Measurements from ENCODE around the gene DDX10. TPM values are rescaled to one million over a fixed set of nuclear protein-coding genes. Genes with fewer than 3 reads are reported as not detected.
"Not testable (repeated sequence)": the region's sequence is repeated elsewhere in the genome, so short reads cannot be mapped to it uniquely, and the experiment has no call there.

Gene DDX10
- total RNA-seq, 2 donors from 2014 or later = 8.0 to 28.2 TPM

GRCh38 chr11:108768964-108769363 is 104.1 kb downstream of the DDX10 start:
- Histone ChIP-seq H3K4me3 (no peak overlapping the region), H3K4me1 (ENCODE audit: control insufficient read depth in 1 of 2, low read depth in 2 of 2) (no peaks in the 10 kb centered on the region), H3K27ac (no peak overlapping the region), H3K9me3 (no peaks in the 10 kb centered on the region), H3K27me3 (replicated peaks; ENCODE audit: insufficient read depth) (no peaks in the 10 kb centered on the region), H3K36me3 (no peaks in the 10 kb centered on the region)
- ATAC-seq (ENCODE audit: insufficient number of reproducible peaks, low FRiP score, low read depth) (no peak), DNase-seq (ENCODE audit: low spot score) (no peak)
- TF ChIP-seq, protein P1, sequence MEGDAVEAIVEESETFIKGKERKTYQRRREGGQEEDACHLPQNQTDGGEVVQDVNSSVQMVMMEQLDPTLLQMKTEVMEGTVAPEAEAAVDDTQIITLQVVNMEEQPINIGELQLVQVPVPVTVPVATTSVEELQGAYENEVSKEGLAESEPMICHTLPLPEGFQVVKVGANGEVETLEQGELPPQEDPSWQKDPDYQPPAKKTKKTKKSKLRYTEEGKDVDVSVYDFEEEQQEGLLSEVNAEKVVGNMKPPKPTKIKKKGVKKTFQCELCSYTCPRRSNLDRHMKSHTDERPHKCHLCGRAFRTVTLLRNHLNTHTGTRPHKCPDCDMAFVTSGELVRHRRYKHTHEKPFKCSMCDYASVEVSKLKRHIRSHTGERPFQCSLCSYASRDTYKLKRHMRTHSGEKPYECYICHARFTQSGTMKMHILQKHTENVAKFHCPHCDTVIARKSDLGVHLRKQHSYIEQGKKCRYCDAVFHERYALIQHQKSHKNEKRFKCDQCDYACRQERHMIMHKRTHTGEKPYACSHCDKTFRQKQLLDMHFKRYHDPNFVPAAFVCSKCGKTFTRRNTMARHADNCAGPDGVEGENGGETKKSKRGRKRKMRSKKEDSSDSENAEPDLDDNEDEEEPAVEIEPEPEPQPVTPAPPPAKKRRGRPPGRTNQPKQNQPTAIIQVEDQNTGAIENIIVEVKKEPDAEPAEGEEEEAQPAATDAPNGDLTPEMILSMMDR (IDR thresholded peaks at IDR 0.05) = no peak

GRCh38 chr11:108774037-108774730 is 109.3 kb downstream of the DDX10 start:
- no peaks in the 10 kb centered on the region for H3K36me3 ChIP-seq
- TF ChIP-seq, protein P1 (IDR thresholded peaks at IDR 0.05) = no peak
- no peaks in the 10 kb centered on the region for H3K9me3 ChIP-seq
- H3K4me1 ChIP-seq (ENCODE audit: control insufficient read depth in 1 of 2, low read depth in 2 of 2) = no peaks in the 10 kb centered on the region
- H3K4me3 ChIP-seq = no peak overlapping the region
- no peaks in the 10 kb centered on the region for H3K27me3 ChIP-seq (replicated peaks; ENCODE audit: insufficient read depth)
- H3K27ac ChIP-seq = no peak overlapping the region
- ATAC-seq (ENCODE audit: insufficient number of reproducible peaks, low FRiP score, low read depth) (no peak), DNase-seq (ENCODE audit: low spot score) (no peak)

DNA sequence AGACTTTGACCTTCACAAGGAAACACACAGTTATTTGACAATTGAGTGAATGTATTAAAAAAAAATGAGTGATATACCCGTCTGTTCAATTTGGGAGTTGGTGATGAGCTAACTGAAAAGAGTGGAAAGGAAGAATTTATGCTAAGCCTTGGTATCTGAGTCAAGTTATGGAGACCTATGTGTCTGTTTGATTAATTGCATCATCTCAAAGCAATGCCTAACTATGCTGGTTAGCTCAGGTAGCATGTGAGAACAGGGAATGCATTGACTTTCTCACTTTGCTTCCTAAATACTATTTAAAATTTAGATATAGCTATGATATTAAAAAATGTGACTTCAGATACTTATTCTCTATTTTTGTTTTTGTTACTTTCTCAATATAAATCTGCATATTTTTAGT is 110.5 kb downstream of the DDX10 start:
- no peak for DNase-seq (ENCODE audit: low spot score)
- no peak overlapping the region for H3K4me3 ChIP-seq
- H3K27ac ChIP-seq = no peak overlapping the region
- no peak for ATAC-seq (ENCODE audit: insufficient number of reproducible peaks, low FRiP score, low read depth)
- no peaks in the 10 kb centered on the region for H3K9me3 ChIP-seq
- H3K36me3 ChIP-seq = no peaks in the 10 kb centered on the region
- H3K4me1 ChIP-seq (ENCODE audit: control insufficient read depth in 1 of 2, low read depth in 2 of 2) = no peaks in the 10 kb centered on the region
- H3K27me3 ChIP-seq (replicated peaks; ENCODE audit: insufficient read depth) = no peaks in the 10 kb centered on the region
- TF ChIP-seq, protein P1 (IDR thresholded peaks at IDR 0.05) = no peak

DNA sequence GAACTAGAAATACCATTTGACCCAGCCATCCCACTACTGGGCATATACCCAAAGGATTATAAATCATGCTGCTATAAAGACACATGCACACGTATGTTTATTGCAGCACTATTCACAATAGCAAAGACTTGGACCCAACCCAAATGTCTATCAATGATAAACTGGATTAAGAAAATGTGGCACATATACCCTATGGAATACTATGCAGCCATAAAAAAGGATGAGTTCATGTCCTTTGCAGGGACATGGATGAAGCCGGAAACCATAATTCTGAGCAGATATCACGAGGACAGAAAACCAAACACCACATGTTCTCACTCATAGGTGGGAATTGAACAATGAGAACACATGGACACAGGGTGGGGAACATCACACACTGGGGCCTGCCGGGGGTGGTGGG is 114.3 kb downstream of the DDX10 start:
- H3K27ac ChIP-seq; H3K36me3 ChIP-seq; DNase-seq (ENCODE audit: low spot score); H3K27me3 ChIP-seq (replicated peaks; ENCODE audit: insufficient read depth); ATAC-seq (ENCODE audit: insufficient number of reproducible peaks, low FRiP score, low read depth); H3K4me3 ChIP-seq; H3K4me1 ChIP-seq (ENCODE audit: control insufficient read depth in 1 of 2, low read depth in 2 of 2); H3K9me3 ChIP-seq: not testable (repeated sequence)

GRCh38 chr11:108780119-108780518 is 115.2 kb downstream of the DDX10 start:
- Histone ChIP-seq H3K9me3 (no peaks in the 10 kb centered on the region), H3K4me1 (ENCODE audit: control insufficient read depth in 1 of 2, low read depth in 2 of 2) (no peaks in the 10 kb centered on the region), H3K4me3 (no peak overlapping the region), H3K36me3 (no peaks in the 10 kb centered on the region), H3K27me3 (replicated peaks; ENCODE audit: insufficient read depth) (no peaks in the 10 kb centered on the region), H3K27ac (no peak overlapping the region)
- ATAC-seq (ENCODE audit: insufficient number of reproducible peaks, low FRiP score, low read depth) (no peak), DNase-seq (ENCODE audit: low spot score) (no peak)
- TF ChIP-seq, protein P1 (IDR thresholded peaks at IDR 0.05) = no peak

DNA sequence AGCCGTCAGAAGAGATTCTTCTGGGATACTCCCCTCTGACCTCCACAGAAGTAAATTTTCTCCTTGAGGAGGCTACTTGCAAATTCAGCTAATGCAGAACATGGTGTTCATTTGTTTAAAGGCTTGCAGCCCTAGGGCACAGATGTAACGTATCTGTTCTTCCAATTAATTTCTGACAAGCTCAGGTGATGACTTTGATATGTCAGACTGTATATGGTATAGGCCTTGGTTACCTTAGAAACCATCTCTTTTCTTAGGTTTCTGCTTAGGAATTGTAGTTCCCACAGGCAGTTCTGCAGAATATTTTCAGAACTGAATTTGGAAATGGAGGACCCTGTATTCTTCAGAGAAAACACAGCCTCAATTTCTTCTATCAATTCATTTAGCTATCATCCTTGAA is 117.1 kb downstream of the DDX10 start:
- no peaks in the 10 kb centered on the region for H3K36me3 ChIP-seq
- no peak for ATAC-seq (ENCODE audit: insufficient number of reproducible peaks, low FRiP score, low read depth)
- TF ChIP-seq, protein P1 (IDR thresholded peaks at IDR 0.05) = no peak
- H3K9me3 ChIP-seq = no peaks in the 10 kb centered on the region
- no peaks in the 10 kb centered on the region for H3K4me1 ChIP-seq (ENCODE audit: control insufficient read depth in 1 of 2, low read depth in 2 of 2)
- H3K27ac ChIP-seq = no peak overlapping the region
- H3K4me3 ChIP-seq = no peak overlapping the region
- H3K27me3 ChIP-seq (replicated peaks; ENCODE audit: insufficient read depth) = no peaks in the 10 kb centered on the region
- DNase-seq (ENCODE audit: low spot score) = no peak
